ENCODE measurements around the gene COPE.

DNA sequence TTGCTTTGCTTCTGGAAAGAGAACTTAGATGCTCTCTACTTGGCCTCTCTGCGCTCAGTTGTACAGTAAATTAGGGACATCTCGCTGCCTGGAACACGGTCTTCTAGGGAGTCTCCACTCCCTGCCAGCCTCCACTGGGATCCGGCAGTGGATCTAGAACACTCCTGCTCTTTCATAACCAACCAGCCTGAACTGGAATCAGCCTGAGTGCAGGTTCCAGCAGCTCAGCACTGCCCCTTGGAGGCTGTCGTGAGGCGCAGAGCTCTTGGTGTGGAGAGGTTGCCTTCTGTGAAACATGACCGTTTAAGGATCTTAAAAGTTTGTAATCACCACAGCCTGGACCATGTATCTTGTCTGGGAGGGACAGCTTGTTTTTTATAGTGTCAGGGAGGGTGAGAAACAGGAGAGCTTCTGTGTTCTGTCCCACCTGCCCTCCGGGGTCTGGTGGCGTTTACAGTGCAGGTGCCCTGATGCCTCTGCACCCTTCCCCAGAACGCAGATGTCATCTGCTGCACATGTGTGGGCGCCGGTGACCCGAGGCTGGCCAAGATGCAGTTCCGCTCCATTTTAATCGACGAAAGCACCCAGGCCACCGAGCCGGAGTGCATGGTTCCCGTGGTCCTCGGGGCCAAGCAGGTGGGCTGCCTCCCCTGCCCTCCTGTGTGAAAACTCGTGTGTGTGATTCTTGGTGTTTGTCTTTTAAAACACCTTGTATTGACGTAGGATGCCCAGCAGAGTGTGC is 62.6 kb downstream of the COPE start:
- TF ChIP-seq, protein P1, sequence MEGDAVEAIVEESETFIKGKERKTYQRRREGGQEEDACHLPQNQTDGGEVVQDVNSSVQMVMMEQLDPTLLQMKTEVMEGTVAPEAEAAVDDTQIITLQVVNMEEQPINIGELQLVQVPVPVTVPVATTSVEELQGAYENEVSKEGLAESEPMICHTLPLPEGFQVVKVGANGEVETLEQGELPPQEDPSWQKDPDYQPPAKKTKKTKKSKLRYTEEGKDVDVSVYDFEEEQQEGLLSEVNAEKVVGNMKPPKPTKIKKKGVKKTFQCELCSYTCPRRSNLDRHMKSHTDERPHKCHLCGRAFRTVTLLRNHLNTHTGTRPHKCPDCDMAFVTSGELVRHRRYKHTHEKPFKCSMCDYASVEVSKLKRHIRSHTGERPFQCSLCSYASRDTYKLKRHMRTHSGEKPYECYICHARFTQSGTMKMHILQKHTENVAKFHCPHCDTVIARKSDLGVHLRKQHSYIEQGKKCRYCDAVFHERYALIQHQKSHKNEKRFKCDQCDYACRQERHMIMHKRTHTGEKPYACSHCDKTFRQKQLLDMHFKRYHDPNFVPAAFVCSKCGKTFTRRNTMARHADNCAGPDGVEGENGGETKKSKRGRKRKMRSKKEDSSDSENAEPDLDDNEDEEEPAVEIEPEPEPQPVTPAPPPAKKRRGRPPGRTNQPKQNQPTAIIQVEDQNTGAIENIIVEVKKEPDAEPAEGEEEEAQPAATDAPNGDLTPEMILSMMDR (conservative IDR thresholded peaks at IDR 0.05; ENCODE audit: low read depth, low read length), result peak; percentile 54
- TF ChIP-seq EZH2phosphoT487 (IDR thresholded peaks at IDR 0.05; ENCODE audit: borderline replicate concordance, low read length) (no peak), EZH2 (IDR thresholded peaks at IDR 0.05; ENCODE audit: low read length, unreplicated experiment) (no peak)

Data from PC-3 (cell line).